ENCODE results near the gene GSG1L.

The GSG1L gene

GRCh38 chr16:28085389-28086171 is 22.1 kb upstream of the GSG1L start:
- H3K36me3 ChIP-seq (ENCODE audit: control insufficient read depth in 5 of 5, insufficient read depth in 5 of 5, low read length in 5 of 5), result no peaks in the 10 kb centered on the region
- peaks cover 0 to 5% (median 0%) of the 10 kb centered on the region in 5 donors for H3K27me3 ChIP-seq (ENCODE audit: control insufficient read depth in 5 of 5, insufficient read depth in 4 of 5, low read length in 5 of 5)
- no peaks in the 10 kb centered on the region for H3K9me3 ChIP-seq (ENCODE audit: control insufficient read depth in 5 of 5, low read length in 5 of 5)
- no peak overlapping the region for H3K4me3 ChIP-seq (ENCODE audit: low read depth in 1 of 5, low read length in 5 of 5)
- no peak overlapping the region for H3K9ac ChIP-seq (ENCODE audit: low read length in 5 of 5)
- H3K4me1 ChIP-seq (ENCODE audit: control insufficient read depth in 5 of 5, insufficient read depth in 5 of 5, low read length in 5 of 5), result no peaks in the 10 kb centered on the region
- no peak overlapping the region for H3K27ac ChIP-seq (ENCODE audit: low read depth, low read length)

- Histone ChIP-seq H3K9me3 (ENCODE audit: control insufficient read depth in 5 of 5, low read length in 5 of 5) (no peaks in the 10 kb centered on the region), H3K4me3 (ENCODE audit: low read depth in 1 of 5, low read length in 5 of 5) (no peak overlapping the region), H3K4me1 (ENCODE audit: control insufficient read depth in 5 of 5, insufficient read depth in 5 of 5, low read length in 5 of 5) (no peaks in the 10 kb centered on the region), H3K27ac (ENCODE audit: low read depth, low read length) (no peak overlapping the region), H3K36me3 (ENCODE audit: control insufficient read depth in 5 of 5, insufficient read depth in 5 of 5, low read length in 5 of 5) (no peaks in the 10 kb centered on the region), H3K9ac (ENCODE audit: low read length in 5 of 5) (no peak overlapping the region), H3K27me3 (ENCODE audit: control insufficient read depth in 5 of 5, insufficient read depth in 4 of 5, low read length in 5 of 5) (peaks cover 0 to 5% (median 0%) of the 10 kb centered on the region in 5 donors)
These were observed 20.7 kb upstream of the GSG1L start for GRCh38 chr16:28084209-28084608.

- peaks cover 0 to 5% (median 0%) of the 10 kb centered on the region in 5 donors for H3K27me3 ChIP-seq (ENCODE audit: control insufficient read depth in 5 of 5, insufficient read depth in 4 of 5, low read length in 5 of 5)
- H3K27ac ChIP-seq (ENCODE audit: low read depth, low read length), result no peak overlapping the region
- no peak overlapping the region for H3K4me3 ChIP-seq (ENCODE audit: low read depth in 1 of 5, low read length in 5 of 5)
- H3K9ac ChIP-seq (ENCODE audit: low read length in 5 of 5), result no peak overlapping the region
- no peaks in the 10 kb centered on the region for H3K36me3 ChIP-seq (ENCODE audit: control insufficient read depth in 5 of 5, insufficient read depth in 5 of 5, low read length in 5 of 5)
- no peaks in the 10 kb centered on the region for H3K4me1 ChIP-seq (ENCODE audit: control insufficient read depth in 5 of 5, insufficient read depth in 5 of 5, low read length in 5 of 5)
- H3K9me3 ChIP-seq (ENCODE audit: control insufficient read depth in 5 of 5, low read length in 5 of 5), result no peaks in the 10 kb centered on the region
These were observed 19.1 kb upstream of the GSG1L start for GRCh38 chr16:28082624-28083023.

GRCh38 chr16:28081391-28081968 is 18.0 kb upstream of the GSG1L start:
- Histone ChIP-seq H3K4me1 (ENCODE audit: control insufficient read depth in 5 of 5, insufficient read depth in 5 of 5, low read length in 5 of 5) (no peaks in the 10 kb centered on the region), H3K4me3 (ENCODE audit: low read depth in 1 of 5, low read length in 5 of 5) (no peak overlapping the region), H3K9ac (ENCODE audit: low read length in 5 of 5) (no peak overlapping the region), H3K27me3 (ENCODE audit: control insufficient read depth in 5 of 5, insufficient read depth in 4 of 5, low read length in 5 of 5) (peaks cover 0 to 5% (median 0%) of the 10 kb centered on the region in 5 donors), H3K27ac (ENCODE audit: low read depth, low read length) (no peak overlapping the region), H3K9me3 (ENCODE audit: control insufficient read depth in 5 of 5, low read length in 5 of 5) (no peaks in the 10 kb centered on the region), H3K36me3 (ENCODE audit: control insufficient read depth in 5 of 5, insufficient read depth in 5 of 5, low read length in 5 of 5) (no peaks in the 10 kb centered on the region)

GRCh38 chr16:28078261-28078660 is 14.7 kb upstream of the GSG1L start:
- no peak overlapping the region for H3K4me3 ChIP-seq (ENCODE audit: low read depth in 1 of 5, low read length in 5 of 5)

GRCh38 chr16:28073836-28074235 is 10.3 kb upstream of the GSG1L start:
- Histone ChIP-seq H3K4me1 (ENCODE audit: control insufficient read depth in 5 of 5, insufficient read depth in 5 of 5, low read length in 5 of 5) (no peaks in the 10 kb centered on the region), H3K9me3 (ENCODE audit: control insufficient read depth in 5 of 5, low read length in 5 of 5) (no peaks in the 10 kb centered on the region), H3K4me3 (ENCODE audit: low read depth in 1 of 5, low read length in 5 of 5) (no peak overlapping the region), H3K36me3 (ENCODE audit: control insufficient read depth in 5 of 5, insufficient read depth in 5 of 5, low read length in 5 of 5) (no peaks in the 10 kb centered on the region), H3K27me3 (ENCODE audit: control insufficient read depth in 5 of 5, insufficient read depth in 4 of 5, low read length in 5 of 5) (peaks cover 0 to 19% (median 14%) of the 10 kb centered on the region in 5 donors), H3K27ac (ENCODE audit: low read depth, low read length) (no peak overlapping the region), H3K9ac (ENCODE audit: low read length in 5 of 5) (no peak overlapping the region)

More at GRCh38 chr16:28078261-28078660, 14.7 kb upstream of the GSG1L start:
- Histone ChIP-seq H3K27ac (ENCODE audit: low read depth, low read length) (no peak overlapping the region), H3K36me3 (ENCODE audit: control insufficient read depth in 5 of 5, insufficient read depth in 5 of 5, low read length in 5 of 5) (no peaks in the 10 kb centered on the region), H3K4me1 (ENCODE audit: control insufficient read depth in 5 of 5, insufficient read depth in 5 of 5, low read length in 5 of 5) (no peaks in the 10 kb centered on the region), H3K9me3 (ENCODE audit: control insufficient read depth in 5 of 5, low read length in 5 of 5) (no peaks in the 10 kb centered on the region), H3K9ac (ENCODE audit: low read length in 5 of 5) (no peak overlapping the region), H3K27me3 (ENCODE audit: control insufficient read depth in 5 of 5, insufficient read depth in 4 of 5, low read length in 5 of 5) (peaks cover 0 to 6% (median 0%) of the 10 kb centered on the region in 5 donors)

- no peak overlapping the region for H3K4me3 ChIP-seq (ENCODE audit: low read depth in 1 of 5, low read length in 5 of 5)
- peaks cover 0 to 19% (median 14%) of the 10 kb centered on the region in 5 donors for H3K27me3 ChIP-seq (ENCODE audit: control insufficient read depth in 5 of 5, insufficient read depth in 4 of 5, low read length in 5 of 5)
- H3K9ac ChIP-seq (ENCODE audit: low read length in 5 of 5), result no peak overlapping the region
- no peaks in the 10 kb centered on the region for H3K9me3 ChIP-seq (ENCODE audit: control insufficient read depth in 5 of 5, low read length in 5 of 5)
- no peaks in the 10 kb centered on the region for H3K36me3 ChIP-seq (ENCODE audit: control insufficient read depth in 5 of 5, insufficient read depth in 5 of 5, low read length in 5 of 5)
- no peaks in the 10 kb centered on the region for H3K4me1 ChIP-seq (ENCODE audit: control insufficient read depth in 5 of 5, insufficient read depth in 5 of 5, low read length in 5 of 5)
- H3K27ac ChIP-seq (ENCODE audit: low read depth, low read length), result no peak overlapping the region
These were observed 8.6 kb upstream of the GSG1L start for GRCh38 chr16:28072087-28072486.

GRCh38 chr16:28069971-28070794 is 6.7 kb upstream of the GSG1L start:
- no peak overlapping the region for H3K9ac ChIP-seq (ENCODE audit: low read length in 5 of 5)
- no peaks in the 10 kb centered on the region for H3K36me3 ChIP-seq (ENCODE audit: control insufficient read depth in 5 of 5, insufficient read depth in 5 of 5, low read length in 5 of 5)
- H3K9me3 ChIP-seq (ENCODE audit: control insufficient read depth in 5 of 5, low read length in 5 of 5), result no peaks in the 10 kb centered on the region
- no peak overlapping the region for H3K27ac ChIP-seq (ENCODE audit: low read depth, low read length)
- H3K4me3 ChIP-seq (ENCODE audit: low read depth in 1 of 5, low read length in 5 of 5), result no peak overlapping the region
- peaks cover 0 to 16% (median 14%) of the 10 kb centered on the region in 5 donors for H3K27me3 ChIP-seq (ENCODE audit: control insufficient read depth in 5 of 5, insufficient read depth in 4 of 5, low read length in 5 of 5)
- H3K4me1 ChIP-seq (ENCODE audit: control insufficient read depth in 5 of 5, insufficient read depth in 5 of 5, low read length in 5 of 5), result no peaks in the 10 kb centered on the region

- H3K9me3 ChIP-seq (ENCODE audit: control insufficient read depth in 5 of 5, low read length in 5 of 5), result no peaks in the 10 kb centered on the region
- no peak overlapping the region for H3K4me3 ChIP-seq (ENCODE audit: low read depth in 1 of 5, low read length in 5 of 5)
- no peak overlapping the region for H3K9ac ChIP-seq (ENCODE audit: low read length in 5 of 5)
- H3K27me3 ChIP-seq (ENCODE audit: control insufficient read depth in 5 of 5, insufficient read depth in 4 of 5, low read length in 5 of 5), result peaks cover 0 to 26% (median 17%) of the 10 kb centered on the region in 5 donors
- H3K36me3 ChIP-seq (ENCODE audit: control insufficient read depth in 5 of 5, insufficient read depth in 5 of 5, low read length in 5 of 5), result no peaks in the 10 kb centered on the region
- H3K4me1 ChIP-seq (ENCODE audit: control insufficient read depth in 5 of 5, insufficient read depth in 5 of 5, low read length in 5 of 5), result no peaks in the 10 kb centered on the region
- no peak overlapping the region for H3K27ac ChIP-seq (ENCODE audit: low read depth, low read length)
These were observed 5.5 kb upstream of the GSG1L start for GRCh38 chr16:28068976-28069375.

Data from subcutaneous abdominal adipose tissue (tissue), 5 donors.